ENCODE measurements around the gene IL10.

IL10 gene

DNA sequence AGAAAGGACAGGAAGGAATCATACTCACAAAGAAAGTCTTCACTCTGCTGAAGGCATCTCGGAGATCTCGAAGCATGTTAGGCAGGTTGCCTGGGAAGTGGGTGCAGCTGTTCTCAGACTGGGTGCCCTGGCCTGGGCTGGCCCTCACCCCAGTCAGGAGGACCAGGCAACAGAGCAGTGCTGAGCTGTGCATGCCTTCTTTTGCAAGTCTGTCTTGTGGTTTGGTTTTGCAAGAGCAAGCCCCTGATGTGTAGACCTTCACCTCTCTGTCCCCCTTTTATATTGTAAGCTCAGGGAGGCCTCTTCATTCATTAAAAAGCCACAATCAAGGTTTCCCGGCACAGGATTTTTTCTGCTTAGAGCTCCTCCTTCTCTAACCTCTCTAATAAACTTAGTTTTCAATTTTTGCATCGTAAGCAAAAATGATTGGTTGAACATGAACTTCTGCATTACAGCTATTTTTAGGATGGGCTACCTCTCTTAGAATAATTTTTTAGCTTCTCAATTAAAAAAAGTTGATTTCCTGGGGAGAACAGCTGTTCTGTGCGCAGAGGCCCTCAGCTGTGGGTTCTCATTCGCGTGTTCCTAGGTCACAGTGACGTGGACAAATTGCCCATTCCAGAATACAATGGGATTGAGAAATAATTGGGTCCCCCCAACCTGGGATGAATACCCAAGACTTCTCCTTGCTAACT lies at the start of gene IL10:
Gene IL10, minus strand, starts transcription at position 252 of the 695 bp plus-strand sequence. Its CDS starts 59 bp downstream, at position 193.
- DNase-seq = no peak

DNA sequence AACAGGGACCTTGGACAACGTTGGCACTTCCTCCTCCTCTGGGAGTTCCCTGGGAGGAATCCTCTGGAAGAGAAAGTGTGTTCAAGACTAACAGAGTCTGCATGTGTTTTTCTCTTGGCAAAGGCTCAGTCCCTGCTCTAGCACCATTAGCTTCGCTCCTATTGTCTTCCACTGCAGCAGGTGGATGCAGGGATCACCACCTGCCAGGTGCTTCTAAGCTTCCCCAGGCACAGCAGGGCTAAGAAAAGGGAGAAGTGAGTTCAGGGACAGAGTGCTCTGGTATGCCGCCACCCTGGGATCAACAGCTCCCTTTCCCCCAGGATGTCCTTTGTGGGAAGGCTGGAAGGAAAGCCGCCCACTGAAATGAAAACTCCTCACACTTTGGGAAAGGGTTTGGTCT lies 49.2 kb upstream of the IL10 start:
- DNase-seq = no peak

DNA sequence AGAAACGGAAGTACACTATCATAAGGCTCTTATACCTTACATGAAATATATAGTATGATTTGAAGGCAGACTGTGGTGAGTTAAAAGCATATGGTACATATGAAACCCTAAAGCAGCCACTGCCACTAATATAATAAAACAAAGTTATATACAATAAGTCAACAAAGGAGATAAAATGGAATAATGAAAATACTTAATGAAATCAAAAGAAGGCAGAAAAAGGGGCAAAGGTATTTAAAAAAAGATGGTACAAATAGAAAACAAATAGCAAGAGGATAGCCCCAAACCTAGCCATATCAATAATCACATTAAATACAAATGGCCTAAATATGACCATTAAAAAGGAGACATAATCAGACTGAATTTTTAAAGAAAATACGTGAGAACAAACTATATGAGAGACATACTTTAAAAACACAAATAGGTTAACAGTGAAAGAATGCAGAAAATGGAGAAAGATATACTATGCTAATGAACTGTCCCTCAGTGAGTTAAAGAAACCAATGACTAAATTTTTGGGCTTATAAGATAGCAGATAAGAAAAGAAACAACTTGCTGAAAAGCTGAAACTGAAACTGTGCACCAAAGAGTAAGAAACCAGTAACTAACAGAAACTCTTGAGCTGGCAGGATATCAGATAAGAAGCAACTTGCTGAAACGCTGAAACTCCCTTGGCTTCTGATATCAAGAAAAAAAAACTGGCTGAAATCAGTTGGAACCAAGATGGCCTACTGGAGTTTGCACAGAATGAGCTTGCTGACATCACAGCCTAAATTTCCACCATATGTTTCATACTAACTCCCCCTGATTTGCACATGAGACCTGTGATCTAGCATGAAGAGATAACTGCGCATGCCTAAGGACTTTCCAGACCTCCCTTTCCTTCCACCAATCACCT lies 44.3 kb upstream of the IL10 start:
- DNase-seq = peak; percentile 48

DNA sequence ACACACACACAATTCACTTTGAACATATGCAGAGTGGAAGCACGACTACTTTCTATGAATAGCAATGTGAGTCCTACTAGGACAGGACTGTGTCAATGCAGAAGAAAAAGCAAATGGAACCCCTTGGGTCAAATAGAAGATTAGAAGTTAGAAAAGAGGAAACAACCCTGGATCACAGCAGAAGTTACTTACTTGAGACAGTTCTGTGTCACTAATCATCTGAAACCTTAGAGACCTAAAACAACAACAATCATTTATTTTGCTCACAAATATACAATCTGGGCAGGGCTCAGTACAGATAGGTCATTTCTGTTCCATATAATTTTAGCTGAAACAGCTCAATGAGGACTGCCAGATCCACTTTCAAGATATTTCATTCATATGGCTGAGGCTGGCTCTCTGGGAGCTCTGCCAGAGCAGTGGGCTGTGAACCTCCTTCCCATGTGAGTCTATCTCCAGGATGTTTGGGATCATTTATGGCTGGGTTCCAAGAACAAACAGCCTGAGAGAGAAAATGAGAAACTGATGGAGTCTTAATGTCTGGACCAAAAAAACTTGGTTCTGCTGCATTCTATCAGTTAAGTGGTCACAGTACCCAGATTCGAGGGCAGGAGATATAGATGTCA lies 42.5 kb upstream of the IL10 start:
- DNase-seq = no peak

DNA sequence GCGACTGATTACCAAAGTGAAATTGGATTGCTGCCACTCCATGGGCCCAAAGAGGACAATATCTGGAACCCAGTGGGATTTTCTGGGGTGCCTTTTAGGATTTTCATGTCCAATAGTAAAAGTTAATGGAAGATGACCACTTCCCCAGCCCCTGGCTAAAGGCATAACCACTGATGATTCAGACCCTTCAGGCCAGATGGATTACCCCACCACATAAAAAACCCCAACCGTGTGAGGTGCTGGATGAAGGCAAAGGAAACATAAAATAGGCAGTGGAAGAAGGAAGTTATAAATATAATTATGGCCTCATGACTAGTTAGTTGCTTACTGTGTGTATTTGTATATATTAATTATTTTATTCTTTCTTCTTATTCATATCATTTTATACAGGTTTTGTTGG lies 40.2 kb upstream of the IL10 start:
- DNase-seq = no peak

DNA sequence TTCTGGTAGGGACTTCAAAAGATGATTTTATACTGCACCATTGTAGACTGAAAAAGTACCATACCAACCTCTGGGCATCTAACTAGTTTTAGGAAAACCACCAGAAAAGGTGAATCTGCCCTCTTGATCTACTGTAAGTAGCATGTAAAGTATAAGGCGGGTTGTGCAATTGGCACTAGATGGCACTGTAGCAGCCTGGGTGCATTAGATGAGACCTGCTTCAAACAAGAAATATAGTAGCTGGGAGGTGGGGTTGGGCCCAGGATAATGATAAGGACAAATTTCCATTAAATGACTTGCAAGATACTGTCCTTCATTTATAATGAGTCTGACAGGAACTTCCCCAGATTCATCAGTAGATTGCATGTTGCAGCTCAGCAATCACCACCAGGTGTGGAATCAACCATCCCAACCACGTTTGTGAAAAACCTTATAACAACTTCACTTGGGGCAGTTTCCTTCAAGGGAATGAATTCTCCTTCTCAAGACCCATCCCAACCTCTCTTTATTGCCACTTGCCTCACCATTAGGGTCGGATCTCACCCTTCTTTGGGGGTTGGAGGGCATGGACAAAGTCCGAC lies 37.3 kb upstream of the IL10 start:
- peak; percentile 45 for DNase-seq

DNA sequence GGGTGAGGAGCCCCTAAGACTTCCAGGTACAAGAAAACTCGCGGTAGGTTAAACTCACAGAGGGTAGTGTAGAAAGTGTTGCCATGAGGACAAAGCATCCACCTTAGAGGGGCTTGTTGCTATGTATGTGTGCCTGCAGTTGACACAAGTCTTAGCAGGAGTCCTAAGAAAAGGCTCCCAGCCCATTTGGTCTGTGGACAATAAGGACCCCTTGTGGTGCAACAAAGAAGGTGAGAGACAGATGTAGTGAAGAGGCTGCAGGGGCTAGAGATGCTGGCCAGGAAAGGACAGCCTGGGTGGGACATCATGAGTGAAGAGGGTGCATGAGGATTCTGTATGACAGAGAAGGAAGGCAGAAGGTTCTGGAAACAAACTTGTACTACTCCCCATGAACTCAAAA lies 36.3 kb upstream of the IL10 start:
- peak; percentile 52 for DNase-seq

DNA sequence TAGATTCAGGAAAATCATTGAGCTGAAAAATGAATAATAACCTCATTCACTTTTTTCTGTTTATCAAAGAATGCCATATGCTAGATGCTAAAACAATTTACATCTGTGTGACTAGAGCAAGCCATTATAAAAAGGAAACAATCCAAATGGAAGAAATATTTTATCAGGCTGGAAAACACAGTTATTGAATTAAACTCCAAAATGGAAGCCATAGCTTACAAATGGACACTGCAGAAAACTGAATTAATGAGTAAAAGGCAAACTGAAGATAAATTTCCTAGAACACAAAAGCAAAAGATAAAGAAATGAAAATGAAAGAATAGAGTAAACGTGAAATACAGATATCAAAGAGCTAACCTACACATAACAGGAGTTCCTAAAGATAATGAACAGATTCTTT lies 33.1 kb upstream of the IL10 start:
- DNase-seq = no peak

DNA sequence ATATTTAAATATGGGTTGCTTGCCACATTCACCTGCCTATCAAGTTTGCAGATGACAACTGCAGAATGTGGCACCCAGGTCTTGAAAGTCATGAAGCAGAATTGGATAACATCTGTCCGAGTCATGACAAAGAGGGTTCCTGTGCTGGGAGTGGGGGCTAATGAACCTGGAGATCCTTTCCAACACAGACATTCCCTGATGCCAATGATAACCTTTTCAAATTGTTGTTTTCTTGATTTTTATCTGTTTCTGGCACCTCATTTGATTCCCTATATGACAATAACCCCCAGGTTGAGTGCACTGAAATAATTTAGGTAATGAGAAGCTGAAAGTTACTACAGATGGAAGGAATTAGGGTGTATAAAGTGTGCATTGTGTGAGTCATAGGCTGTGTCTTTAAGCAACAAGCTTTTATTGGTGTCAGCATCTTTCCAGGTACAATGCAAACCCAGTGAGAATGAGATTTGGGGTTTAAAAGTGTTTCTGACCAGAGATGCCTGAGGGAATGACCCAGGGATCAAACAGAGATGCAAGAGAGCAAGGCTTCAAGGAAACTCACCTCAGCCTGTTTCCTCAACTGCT lies 32.0 kb upstream of the IL10 start:
- DNase-seq = no peak

DNA sequence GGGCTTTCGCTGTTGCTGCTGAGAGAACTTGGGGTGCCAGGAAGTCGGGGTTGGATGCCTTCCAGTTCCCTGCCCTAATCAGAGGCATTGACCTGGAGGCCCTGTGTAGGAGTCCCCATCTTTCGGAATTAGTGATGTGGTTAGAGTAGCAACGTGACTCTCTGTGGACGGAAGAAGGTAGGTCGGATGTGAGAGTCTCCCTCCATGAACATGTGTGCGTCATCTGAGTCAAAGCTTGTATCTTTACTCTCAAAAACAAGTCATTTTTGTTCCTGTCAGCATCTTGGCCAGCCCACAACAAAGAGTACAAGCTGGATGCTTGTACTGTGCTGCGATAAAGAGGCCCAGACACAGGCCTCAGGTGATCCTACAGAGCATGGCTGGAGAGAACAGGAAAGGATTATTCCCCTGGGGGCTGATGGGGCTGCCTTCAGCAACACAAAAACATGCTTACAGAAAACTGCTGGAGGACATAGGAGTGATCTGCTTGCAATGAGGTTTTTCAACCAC lies 31.0 kb upstream of the IL10 start:
- DNase-seq = peak; percentile 83

DNA sequence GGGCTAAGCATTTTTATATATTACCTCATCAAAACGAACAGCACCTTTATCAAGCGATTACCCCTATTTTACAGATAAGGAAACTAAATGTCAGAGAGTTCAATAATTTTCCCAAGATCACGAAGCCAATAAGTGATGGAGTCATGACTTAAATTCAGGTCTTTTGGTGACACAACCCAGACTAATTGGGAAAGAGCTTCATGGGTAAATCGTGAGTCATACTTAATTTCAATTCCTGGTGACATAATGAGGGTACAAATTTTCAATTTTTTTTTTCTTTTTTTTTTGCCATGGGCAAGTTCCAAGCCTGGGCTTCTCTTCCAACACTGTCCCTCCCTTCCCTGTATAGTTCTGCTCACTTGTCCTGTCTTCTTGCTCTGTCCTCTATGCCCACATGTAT lies 30.1 kb upstream of the IL10 start:
- no peak for DNase-seq

DNA sequence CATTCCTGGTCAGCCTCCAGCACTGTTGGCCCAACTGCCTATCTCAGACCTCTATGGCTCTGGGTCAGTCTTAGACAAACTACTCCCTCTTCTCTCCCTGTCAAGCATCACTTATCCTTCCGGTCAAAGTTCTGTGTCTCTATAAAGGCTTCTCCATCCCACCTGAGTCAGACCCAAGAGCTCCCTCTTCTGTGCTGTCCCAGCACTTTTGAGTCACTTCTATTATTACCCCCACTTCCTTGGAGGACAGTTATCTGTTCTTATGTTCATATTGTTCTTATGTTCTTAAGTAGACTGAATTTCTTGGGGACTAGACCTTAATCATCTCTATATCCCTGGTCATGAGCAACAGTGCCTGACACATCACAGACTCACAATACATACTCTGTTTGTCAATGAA lies 29.2 kb upstream of the IL10 start:
- no peak for DNase-seq

DNA sequence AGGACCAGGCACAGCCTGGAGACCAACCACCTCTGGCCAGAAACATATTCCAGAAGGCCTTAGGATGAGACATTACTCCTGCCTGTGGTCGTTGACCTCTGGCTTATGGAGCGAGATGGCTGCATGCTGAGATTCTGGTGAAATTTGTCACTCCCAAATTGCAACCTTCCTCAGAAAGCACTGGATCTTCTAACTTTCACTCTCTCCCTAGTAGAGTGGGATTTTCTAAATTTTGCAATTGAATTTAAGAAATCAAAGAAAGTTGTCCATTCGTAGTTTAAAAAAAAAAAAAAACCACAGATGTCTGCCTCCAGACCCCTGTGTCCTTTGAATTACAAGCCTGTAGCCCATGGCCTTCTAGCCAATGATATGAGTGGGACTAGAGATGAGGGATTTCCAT lies 28.6 kb upstream of the IL10 start:
- no peak for DNase-seq

DNA sequence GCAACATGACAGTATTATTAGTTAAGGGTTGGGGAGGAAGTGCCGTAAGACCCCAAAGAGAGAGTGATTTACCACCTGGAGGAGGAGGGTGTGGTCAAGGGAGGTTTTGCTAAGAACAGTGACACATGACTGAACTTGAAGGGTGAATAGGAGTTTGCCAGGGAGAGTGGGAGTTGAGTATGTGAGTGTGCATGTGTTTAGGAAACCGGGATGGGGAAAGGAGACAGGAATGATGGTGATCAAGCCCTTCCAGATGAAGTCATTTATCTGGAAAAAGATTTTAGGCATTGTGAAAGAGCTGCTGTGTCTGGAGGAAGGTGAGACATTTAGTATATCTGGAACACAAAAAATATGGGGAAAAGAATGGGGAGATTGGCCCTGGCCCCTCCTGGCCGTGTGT lies 28.1 kb upstream of the IL10 start:
- DNase-seq = no peak

DNA sequence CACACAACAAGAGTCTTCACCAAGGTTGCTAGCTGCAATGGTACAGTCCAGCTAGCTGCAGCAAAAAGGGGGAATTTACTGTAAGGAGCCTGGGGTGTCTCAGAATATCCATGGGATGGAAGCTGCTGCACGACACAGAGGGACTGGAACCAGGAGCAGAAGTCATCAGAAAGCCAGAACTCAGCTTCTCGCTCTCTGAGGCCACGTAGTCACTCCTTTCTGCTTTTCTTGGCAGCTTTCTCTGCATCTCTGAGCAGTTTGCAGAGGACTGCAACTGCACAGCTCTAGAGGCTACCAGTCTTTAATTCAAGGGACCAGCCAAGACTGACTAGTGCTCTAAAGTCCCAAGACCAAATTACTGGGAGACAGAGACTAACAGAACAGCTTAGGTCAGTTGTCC lies 27.0 kb upstream of the IL10 start:
- DNase-seq = no peak

DNA sequence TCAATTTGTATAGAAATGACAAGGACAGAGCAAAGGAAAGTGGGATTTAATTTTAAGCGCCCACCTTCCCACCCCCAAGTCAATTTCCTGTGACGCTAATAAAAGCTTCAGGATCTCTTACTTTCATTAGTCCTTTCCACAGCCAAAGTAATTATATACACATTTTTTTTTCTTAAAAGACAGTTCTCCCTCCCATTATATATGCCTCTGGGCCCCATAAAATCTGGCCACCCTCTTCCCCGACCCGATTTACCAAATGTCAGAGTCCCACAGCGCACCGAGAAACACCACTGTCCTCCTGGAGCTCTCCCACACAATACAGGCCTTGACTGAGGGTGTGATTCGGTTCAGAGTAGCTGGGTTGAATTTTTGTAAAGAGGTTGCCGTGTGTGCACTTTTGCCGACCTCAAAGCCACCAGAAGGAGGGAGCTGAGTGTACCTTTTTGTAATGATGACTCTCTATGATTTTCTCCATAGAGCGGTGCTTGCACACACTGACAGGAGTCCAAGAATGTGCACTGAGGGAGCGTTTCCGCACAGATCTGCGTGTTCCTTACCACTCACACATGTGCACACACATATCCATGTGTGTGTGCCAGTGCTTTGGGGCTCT lies 26.2 kb upstream of the IL10 start:
- DNase-seq = no peak

DNA sequence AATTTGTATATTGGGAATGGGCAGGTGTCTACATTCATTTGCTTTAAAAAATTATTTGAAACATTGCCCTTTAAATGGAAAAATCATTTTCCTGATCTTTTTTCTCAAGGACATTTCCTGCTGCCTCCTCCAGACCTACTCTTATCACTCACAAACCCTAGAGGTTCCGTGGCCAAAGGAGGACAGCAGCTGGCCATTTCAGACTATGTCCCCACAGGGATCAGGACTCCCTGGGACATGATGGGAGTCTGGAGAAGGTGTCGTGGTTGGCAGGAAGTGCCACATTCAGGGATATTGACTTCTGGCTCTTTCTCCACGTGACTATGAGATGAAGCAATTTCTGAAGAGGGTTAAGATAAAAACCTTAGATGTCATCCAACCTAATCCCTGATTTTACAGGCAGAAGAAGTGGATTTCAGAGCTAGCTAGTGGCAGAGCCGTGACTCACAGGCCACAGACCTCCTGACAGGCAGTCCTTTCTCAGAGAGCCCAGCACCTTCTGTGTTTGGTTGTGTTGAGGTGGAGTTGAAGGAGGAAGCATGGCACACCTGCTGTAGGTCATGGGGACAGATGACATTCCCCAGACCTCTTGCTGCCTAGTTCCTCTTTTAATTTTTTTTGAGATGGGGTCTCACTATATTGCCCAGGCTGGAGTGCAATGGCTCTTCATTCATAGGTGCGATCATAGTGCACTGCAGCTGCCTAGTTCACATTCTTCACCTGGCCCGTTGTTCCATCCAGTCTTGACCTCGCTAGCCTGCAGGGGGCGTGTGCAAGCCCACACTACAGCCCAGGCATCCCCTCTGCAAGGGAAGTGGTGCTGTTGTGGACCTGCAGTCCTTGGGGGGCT lies 25.5 kb upstream of the IL10 start:
- no peak for DNase-seq

DNA sequence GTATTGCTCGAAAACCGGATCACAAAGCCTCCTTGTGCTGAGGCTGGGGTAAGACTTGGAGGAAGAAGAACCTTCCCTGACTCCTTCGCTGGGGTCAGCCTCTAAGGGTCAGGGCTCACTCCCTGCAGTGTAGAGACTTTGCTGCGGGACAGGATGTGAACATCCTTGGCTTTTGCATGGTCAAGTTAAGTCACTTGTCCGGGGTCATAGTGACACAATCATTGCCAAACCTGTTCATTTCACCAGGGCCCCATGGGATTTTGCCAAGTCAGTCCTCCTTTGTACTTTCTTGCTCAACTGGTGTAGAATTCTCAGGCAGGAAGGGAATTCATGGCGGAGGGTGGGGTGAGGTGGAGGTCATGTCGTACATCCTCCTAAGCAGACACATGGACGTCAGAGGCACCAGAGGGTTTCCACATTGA lies 24.7 kb upstream of the IL10 start:
- no peak for DNase-seq

DNA sequence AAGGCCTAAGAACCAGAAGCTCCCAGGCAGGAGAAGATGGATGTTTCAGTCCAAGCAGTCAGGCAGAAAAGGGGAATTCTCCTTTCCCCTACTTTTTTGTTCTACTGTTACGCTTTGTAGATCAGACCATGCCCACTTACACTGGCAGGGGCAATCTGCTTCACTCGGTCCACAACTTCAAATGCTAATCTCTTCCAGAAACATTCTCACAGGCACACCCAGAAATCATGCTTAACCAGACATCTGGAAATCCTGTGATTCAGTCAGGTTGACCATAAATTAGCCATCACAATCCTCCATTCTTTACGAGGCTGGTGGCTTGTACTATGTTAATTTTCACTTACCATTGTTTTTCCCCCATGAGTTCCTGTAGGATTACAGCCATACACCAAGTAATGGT lies 23.8 kb upstream of the IL10 start:
- no peak for DNase-seq

DNA sequence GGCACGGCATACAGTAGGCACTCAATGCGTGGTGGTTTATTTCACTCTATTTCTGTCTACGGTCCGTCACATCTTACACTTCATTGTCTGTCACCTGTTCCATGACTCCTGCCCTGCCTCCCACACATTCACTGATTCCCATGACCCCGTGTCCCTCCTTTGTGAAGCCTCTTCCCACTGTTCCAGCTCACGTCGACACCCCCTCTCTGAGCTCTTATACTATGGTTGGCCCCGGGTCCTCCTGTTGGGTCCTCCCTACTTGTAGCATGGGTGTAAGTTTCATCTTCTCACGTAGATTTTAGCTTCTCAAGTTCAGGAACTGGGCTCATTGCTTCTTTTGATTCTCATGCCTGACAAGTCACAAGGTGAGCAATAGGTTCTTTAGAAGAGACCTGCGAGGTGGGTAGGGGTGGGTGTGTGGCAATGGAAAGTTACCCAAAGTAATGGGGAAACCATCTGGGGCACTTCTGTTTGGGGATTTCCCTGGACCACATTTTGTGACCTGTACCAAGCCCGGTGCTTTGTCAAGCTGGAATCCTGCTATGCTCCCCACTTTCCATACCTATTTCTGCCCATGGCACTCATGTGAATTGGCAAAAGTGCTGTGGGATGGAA lies 22.1 kb upstream of the IL10 start:
- DNase-seq = peak; percentile 68

DNA sequence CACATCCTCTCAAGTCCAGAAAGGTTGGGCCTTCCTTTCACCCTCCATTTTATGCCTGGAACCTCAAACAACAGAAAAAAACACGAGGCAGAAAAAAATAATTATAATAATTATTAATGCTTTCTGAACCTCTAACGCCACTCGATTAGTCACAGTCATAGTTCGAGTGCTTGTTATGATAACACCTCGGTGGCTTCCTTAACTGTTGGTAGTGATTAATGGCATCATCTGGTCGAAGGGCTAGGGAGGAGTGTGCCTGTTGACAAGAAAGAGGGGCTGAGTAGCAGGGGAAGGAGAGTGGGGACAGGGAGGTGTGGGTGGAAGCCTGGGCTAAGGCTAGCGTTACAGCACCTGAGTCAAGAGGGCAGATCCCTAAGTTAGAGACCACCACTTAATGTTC lies 21.3 kb upstream of the IL10 start:
- DNase-seq = no peak

Data from stimulated activated CD4-positive, alpha-beta T cell treated with anti-CD3 and anti-CD28 coated beads, Interleukin-4, amount 100 ng/mL, for 24 hours (primary cell).